Stomach (tissue), 9 donors: ENCODE data around the gene MND1. TPM values are rescaled to one million over a fixed set of nuclear protein-coding genes. Genes with fewer than 3 reads are reported as not detected.
A peak's percentile ranks its signal among the peaks of the same experiment; 100 is the strongest.

Experiments
- DNase-seq, 2 donors: peaks; one replicate each; pipeline versions ENCODE4 v3.0.0 to v3.0.0-alpha.2; 2013 to 2019
- H3K27ac ChIP-seq, 5 donors: fragments of 200-600 bp in 4 of 5; sonication (generic) in 4 of 5; one replicate each; pipeline ENCODE4 v1.5.1; 2013 to 2019; ENCODE audit warnings: mild to moderate bottlenecking in 1 of 5, moderate library complexity in 1 of 5
- H3K27me3 ChIP-seq, 3 donors: fragments of 200-600 bp; sonication (generic); one replicate each; pipeline ENCODE4 v1.5.1; 2017 to 2019; ENCODE audit warnings: mixed run types in 1 of 3
- H3K36me3 ChIP-seq, 4 donors: fragments of 200-600 bp; sonication (generic); 1 replicate in 3 of 4; 2 replicates in 1 of 4; pipeline ENCODE4 v1.5.1; 2016 to 2019
- H3K4me1 ChIP-seq, 4 donors: fragments of 200-600 bp; sonication (generic); one replicate each; pipeline ENCODE4 v1.5.1; 2016 to 2019
- H3K4me3 ChIP-seq, 4 donors: fragments of 200-600 bp; sonication (generic) in 3 of 4; one replicate each; pipeline ENCODE4 v1.5.1; 2016 to 2019; ENCODE audit warnings: mild to moderate bottlenecking in 1 of 4
- H3K9me3 ChIP-seq, 4 donors: fragments of 200-600 bp; sonication (generic); one replicate each; pipeline ENCODE4 v1.5.1; 2016 to 2019
- EP300 ChIP-seq: sonication (generic); formaldehyde crosslinking; IDR thresholded peaks from one replicate; pipeline ENCODE4 v1.6.1; 2017; ENCODE audit warnings: antibody characterized with exemption
- POLR2A ChIP-seq, 4 donors: fragments of 450-650 bp; IDR thresholded peaks; one replicate each; pipeline ENCODE4 v1.6.1; 2016; ENCODE audit warnings: antibody characterized with exemption in 4 of 4, control low read depth in 2 of 4, mild to moderate bottlenecking in 1 of 4, moderate library complexity in 1 of 4
- POLR2AphosphoS5 ChIP-seq, 3 donors: sonication (generic); formaldehyde crosslinking; IDR thresholded peaks; one replicate each; pipeline ENCODE4 v1.6.1; 2016; ENCODE audit warnings: antibody characterized with exemption in 3 of 3
- WGBS, 5 donors: extraction: QIAGEN DNeasy Blood & Tissue Kit in 3 of 5; methylation state at CpG; one replicate each; pipeline versions ENCODE4 v1.1.5 to v1.1.7; 2013 to 2018; 5-methylcytosine and 5-hydroxymethylcytosine counted together
- intact Hi-C: fragments of 100-400 bp; cut with DNase I; formaldehyde crosslinking; loops from one replicate; pipeline ENCODE4 v1.15.1; 2023; ENCODE audit warnings: low total_unique reads
- polyA plus RNA-seq, 3 donors: library from polyadenylated mRNA; stranded (reverse); fragments of 200-250 nt; gene quantifications; one replicate each; pipeline ENCODE4 v1.2.3, GENCODE V29; 2013
- total RNA-seq, 5 donors: library from RNA; depleted of rRNA; stranded (reverse); fragments of >200 nt; gene quantifications; one replicate each; pipeline versions ENCODE4 v1.1.0 to v1.2.3, GENCODE V29; 2014 to 2016
- TF ChIP-seq, protein P1 (sequence below), 7 experiments: fragments of 450-650 bp in 4 of 7; fragments of 200-600 bp in 3 of 7; sonication (generic) in 3 of 7; IDR thresholded peaks; one replicate each; pipeline ENCODE4 v1.5.1; 2016 to 2019; ENCODE audit warnings: antibody characterized with exemption in 7 of 7, control low read depth in 2 of 7, mild to moderate bottlenecking in 1 of 7
- donor health status: healthy with polysubstance abuse.
- donor health status: Bipolar disorder and iron deficiency.
- donor health status: healthy.

The MND1 gene
- total and polyA plus RNA-seq, 8 donors, result 1.1 to 5.9 (median 4.4) TPM; not detected in 3

- no peak overlapping the region for H3K27ac ChIP-seq
- H3K4me1 ChIP-seq, result peaks cover 0 to 10% (median 0%) of the 10 kb centered on the region in 4 donors
- WGBS, 5 donors, result 82 to 91% (median 87%) methylated on average over 9 of the region's 9 CpGs
- DNase-seq, result no peak
- no peak overlapping the region for H3K4me3 ChIP-seq
- TF ChIP-seq EP300, result no peak
- no peak for TF ChIP-seq POLR2AphosphoS5 (IDR thresholded peaks at IDR 0.05)
- no peak for TF ChIP-seq POLR2A (IDR thresholded peaks at IDR 0.05)
- TF ChIP-seq, protein P1, sequence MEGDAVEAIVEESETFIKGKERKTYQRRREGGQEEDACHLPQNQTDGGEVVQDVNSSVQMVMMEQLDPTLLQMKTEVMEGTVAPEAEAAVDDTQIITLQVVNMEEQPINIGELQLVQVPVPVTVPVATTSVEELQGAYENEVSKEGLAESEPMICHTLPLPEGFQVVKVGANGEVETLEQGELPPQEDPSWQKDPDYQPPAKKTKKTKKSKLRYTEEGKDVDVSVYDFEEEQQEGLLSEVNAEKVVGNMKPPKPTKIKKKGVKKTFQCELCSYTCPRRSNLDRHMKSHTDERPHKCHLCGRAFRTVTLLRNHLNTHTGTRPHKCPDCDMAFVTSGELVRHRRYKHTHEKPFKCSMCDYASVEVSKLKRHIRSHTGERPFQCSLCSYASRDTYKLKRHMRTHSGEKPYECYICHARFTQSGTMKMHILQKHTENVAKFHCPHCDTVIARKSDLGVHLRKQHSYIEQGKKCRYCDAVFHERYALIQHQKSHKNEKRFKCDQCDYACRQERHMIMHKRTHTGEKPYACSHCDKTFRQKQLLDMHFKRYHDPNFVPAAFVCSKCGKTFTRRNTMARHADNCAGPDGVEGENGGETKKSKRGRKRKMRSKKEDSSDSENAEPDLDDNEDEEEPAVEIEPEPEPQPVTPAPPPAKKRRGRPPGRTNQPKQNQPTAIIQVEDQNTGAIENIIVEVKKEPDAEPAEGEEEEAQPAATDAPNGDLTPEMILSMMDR (IDR thresholded peaks at IDR 0.05), result no peak
- H3K9me3 ChIP-seq, result no peaks in the 10 kb centered on the region
- H3K27me3 ChIP-seq, result no peaks in the 10 kb centered on the region
- intact Hi-C loops, result loop anchor here (10.0 kb wide), 1 partner anchor 135 kb away; no protein-coding TSS in a partner anchor
- no peaks in the 10 kb centered on the region for H3K36me3 ChIP-seq
These were observed 95.3 kb downstream of the MND1 start for GRCh38 chr4:153439831-153440230.

DNA sequence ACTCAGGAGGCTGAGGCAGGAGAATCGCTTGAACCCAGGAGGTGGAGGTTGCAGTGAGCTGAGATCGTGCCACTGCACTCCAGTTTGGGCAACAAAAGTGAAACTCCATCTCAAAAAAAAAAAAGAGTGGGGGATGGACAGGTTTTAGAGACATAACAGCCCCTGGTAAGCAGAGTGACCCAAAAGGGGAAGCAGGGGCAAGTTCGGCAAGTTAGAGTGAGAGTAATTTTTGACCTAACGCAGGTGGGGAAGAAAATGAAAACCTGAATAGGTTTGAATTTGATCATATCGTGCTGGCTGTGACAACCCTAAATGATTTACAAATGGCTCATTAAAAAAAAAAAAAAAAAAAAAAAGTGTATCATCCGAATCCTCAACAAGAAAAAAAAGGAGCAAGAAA is 96.0 kb downstream of the MND1 start:
- Histone ChIP-seq H3K4me1 (peaks cover 0 to 10% (median 0%) of the 10 kb centered on the region in 4 donors), H3K9me3 (no peaks in the 10 kb centered on the region), H3K36me3 (no peaks in the 10 kb centered on the region), H3K27me3 (no peaks in the 10 kb centered on the region), H3K4me3 (no peak overlapping the region), H3K27ac (no peak overlapping the region)
- intact Hi-C loops, result no loop called here
- WGBS, 5 donors, result 83 to 93% (median 91%) methylated on average over 6 of the region's 6 CpGs
- TF ChIP-seq EP300, result no peak
- TF ChIP-seq, protein P1 (IDR thresholded peaks at IDR 0.05), result no peak
- TF ChIP-seq POLR2A (IDR thresholded peaks at IDR 0.05), result no peak
- TF ChIP-seq POLR2AphosphoS5 (IDR thresholded peaks at IDR 0.05), result no peak
- no peak for DNase-seq

DNA sequence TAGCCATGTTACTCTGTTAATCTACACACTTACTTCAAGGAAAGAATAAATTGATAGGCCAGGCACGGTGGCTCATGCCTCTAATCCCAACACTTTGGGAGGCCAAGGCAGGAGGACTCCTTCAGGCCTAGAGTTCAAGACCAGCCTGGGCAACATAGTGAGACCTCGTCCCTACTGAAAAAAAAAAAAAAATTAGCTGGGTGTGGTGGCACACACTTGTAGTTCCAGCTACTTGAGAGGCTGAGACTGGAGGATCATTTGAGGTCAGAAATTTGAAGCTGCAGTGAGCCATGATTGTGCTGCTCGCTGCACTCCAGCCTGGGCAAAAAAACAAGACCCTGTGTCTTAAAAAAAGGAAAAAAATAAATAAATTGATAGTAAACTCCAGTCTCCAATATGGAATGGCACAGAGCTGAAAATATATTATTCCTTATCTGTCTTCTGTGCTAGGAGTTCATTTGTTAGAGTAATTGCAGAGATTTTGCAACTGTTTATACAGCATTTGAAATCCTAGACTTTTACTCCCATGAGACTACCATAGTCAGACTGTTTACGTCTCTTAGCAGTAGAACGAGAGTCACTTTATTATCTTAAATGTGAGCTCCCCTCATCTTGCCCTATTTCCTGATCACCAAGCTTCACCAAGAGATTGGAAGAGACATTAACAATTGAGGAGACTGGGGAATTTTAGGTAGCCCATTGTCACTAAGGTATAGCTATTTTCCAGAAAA is 102.9 kb downstream of the MND1 start:
- no peak overlapping the region for H3K4me3 ChIP-seq
- H3K27ac ChIP-seq, result peak overlapping the region in 1 of 5 donors; percentile 1
- peaks cover 0 to 19% (median 5%) of the 10 kb centered on the region in 4 donors for H3K4me1 ChIP-seq
- no peaks in the 10 kb centered on the region for H3K27me3 ChIP-seq
- no peaks in the 10 kb centered on the region for H3K36me3 ChIP-seq
- TF ChIP-seq POLR2AphosphoS5 (IDR thresholded peaks at IDR 0.05), result no peak
- no peak for TF ChIP-seq POLR2A (IDR thresholded peaks at IDR 0.05)
- TF ChIP-seq EP300, result no peak
- TF ChIP-seq, protein P1 (IDR thresholded peaks at IDR 0.05), result no peak
- 76 to 81% (median 81%) methylated on average over 5 of the region's 5 CpGs for WGBS, 5 donors
- intact Hi-C loops, result no loop called here
- peak in 1 of 2 donors; percentile 47 for DNase-seq
- H3K9me3 ChIP-seq, result no peaks in the 10 kb centered on the region

DNA sequence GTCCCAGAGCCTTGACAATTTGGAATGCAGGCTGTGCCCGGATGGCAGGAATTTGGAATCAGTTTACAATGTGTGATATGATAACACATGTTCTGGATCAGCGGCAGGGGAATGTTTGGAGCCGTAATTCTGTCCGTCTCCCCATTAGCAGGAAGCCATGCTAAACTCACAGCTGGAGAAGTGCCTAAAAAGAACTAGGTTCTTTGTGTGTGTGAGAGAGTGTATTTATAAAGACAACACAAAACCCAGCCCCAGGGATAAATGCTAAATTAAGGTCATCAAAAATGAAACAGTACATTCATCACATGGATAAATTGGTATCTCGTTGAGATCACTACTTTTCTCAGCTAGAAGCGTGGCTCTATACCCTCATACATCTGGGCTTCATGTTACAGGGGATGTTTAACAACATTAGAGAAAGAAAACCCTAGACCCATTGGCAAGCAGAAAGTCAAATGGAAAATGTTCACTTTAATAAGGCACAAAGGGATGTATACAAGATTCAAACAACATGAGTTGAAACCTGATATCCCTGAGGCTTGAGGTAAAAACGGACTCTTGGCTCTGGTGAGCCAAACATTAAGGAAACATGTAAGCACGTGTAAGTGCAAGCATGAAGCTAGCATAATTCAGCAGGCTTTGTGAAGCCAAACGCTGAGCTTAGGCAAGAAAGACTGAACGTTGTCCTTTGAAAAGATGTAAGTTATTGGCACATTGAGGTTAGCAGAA is 103.7 kb downstream of the MND1 start:
- intact Hi-C loops, result no loop called here
- peak overlapping the region in 1 of 4 donors; percentile 1 for H3K4me3 ChIP-seq

More for the DNA sequence above, 103.7 kb downstream of the MND1 start:
- no peak for TF ChIP-seq POLR2A (IDR thresholded peaks at IDR 0.05)
- TF ChIP-seq EP300, result no peak
- TF ChIP-seq POLR2AphosphoS5 (IDR thresholded peaks at IDR 0.05), result no peak
- TF ChIP-seq, protein P1 (IDR thresholded peaks at IDR 0.05), result no peak
- Histone ChIP-seq H3K36me3 (no peaks in the 10 kb centered on the region), H3K4me1 (peaks cover 0 to 25% (median 5%) of the 10 kb centered on the region in 4 donors), H3K27me3 (no peaks in the 10 kb centered on the region), H3K9me3 (no peaks in the 10 kb centered on the region), H3K27ac (peak overlapping the region in 1 of 5 donors; percentile 1)
- 33 to 47% (median 43%) methylated on average over 10 of the region's 10 CpGs for WGBS, 5 donors
- DNase-seq, result peak in 1 of 2 donors; percentile 55
